PC-9 (cell line): Measurements from ENCODE around the gene ONECUT2.

Source experiments
- EZH2 ChIP-seq: fragments of 200-600 bp; sonication (generic); IDR thresholded peaks from 2 replicates; pipeline ENCODE4 v1.8.0; 2017; ENCODE audit warnings: antibody characterized with exemption, low read depth
- TF ChIP-seq, protein P1 (sequence below): fragments of 200-600 bp; sonication (generic); conservative IDR thresholded peaks from 2 replicates; pipeline ENCODE4 v1.6.1; 2017; ENCODE audit warnings: mixed run types, antibody characterized with exemption, mild to moderate bottlenecking, moderate library complexity

GRCh38 chr18:57518533-57518932 is 83.4 kb downstream of the ONECUT2 start:
- TF ChIP-seq, protein P1, sequence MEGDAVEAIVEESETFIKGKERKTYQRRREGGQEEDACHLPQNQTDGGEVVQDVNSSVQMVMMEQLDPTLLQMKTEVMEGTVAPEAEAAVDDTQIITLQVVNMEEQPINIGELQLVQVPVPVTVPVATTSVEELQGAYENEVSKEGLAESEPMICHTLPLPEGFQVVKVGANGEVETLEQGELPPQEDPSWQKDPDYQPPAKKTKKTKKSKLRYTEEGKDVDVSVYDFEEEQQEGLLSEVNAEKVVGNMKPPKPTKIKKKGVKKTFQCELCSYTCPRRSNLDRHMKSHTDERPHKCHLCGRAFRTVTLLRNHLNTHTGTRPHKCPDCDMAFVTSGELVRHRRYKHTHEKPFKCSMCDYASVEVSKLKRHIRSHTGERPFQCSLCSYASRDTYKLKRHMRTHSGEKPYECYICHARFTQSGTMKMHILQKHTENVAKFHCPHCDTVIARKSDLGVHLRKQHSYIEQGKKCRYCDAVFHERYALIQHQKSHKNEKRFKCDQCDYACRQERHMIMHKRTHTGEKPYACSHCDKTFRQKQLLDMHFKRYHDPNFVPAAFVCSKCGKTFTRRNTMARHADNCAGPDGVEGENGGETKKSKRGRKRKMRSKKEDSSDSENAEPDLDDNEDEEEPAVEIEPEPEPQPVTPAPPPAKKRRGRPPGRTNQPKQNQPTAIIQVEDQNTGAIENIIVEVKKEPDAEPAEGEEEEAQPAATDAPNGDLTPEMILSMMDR, result no peak
- no peak for TF ChIP-seq EZH2
